PC-3 (cell line): ENCODE measurements around the gene CFHR2. TPM values are rescaled to one million over a fixed set of nuclear protein-coding genes. Genes with fewer than 3 reads are reported as not detected.
A peak's percentile ranks its signal among the peaks of the same experiment; 100 is the strongest.

Source experiments
- ATAC-seq: fragments of 200-7000 bp; cut with Tn5 transposase; 2 replicates; pipeline ENCODE4 v1.9.1; 2020; ENCODE audit warnings: mild to moderate bottlenecking, moderate library complexity
- BruUV-seq: library from RNA; stranded (reverse); fragments of 400-500 nt; replicated peaks from 2 replicates; lab custom pipeline; 2021; lab: Mats Ljungman, UMichigan
- CTCF ChIA-PET: fragments of 300-600 bp; sonication (Branson Sonifier 250); formaldehyde crosslinking; loops from one replicate; lab custom pipeline; 2022; ENCODE audit warnings: antibody characterized with exemption; lab: Charles Lee
- POLR2A ChIA-PET: fragments of 300-600 bp; sonication (Branson Sonifier 250); formaldehyde crosslinking; loops from one replicate; lab custom pipeline; 2022; ENCODE audit warnings: antibody characterized with exemption; ENCODE audit not compliant: unreplicated experiment; lab: Charles Lee
- DNase-seq: peaks from one replicate; pipeline ENCODE4 v3.0.0-alpha.2; 2015
- H2AFZ ChIP-seq: fragments of 300-600 bp; sonication (generic); 2 replicates; pipeline ENCODE4 v1.6.0; 2016; ENCODE audit warnings: antibody characterized with exemption, low read length
- H3F3A ChIP-seq: fragments of 300-600 bp; sonication (generic); one replicate; pipeline ENCODE4 v1.6.0; 2017; ENCODE audit warnings: antibody characterized with exemption, low read length, control low read depth, mild to moderate bottlenecking; ENCODE audit not compliant: unreplicated experiment
- H3K27ac ChIP-seq: fragments of 300-600 bp; sonication (generic); 2 replicates; pipeline ENCODE4 v1.5.1; 2016; ENCODE audit warnings: mild to moderate bottlenecking, low read length
- H3K27me3 ChIP-seq: fragments of 300-600 bp; sonication (generic); 2 replicates; pipeline ENCODE4 v1.6.1; 2016; ENCODE audit warnings: low read length, mixed read lengths
- H3K36me3 ChIP-seq: fragments of 300-600 bp; sonication (generic); 2 replicates; pipeline ENCODE4 v1.6.1; 2016; ENCODE audit warnings: low read depth, mixed run types, low read length, mixed read lengths
- H3K4me1 ChIP-seq: fragments of 300-600 bp; sonication (generic); 2 replicates; pipeline ENCODE4 v1.5.1; 2016; ENCODE audit warnings: low read length; ENCODE audit not compliant: insufficient read depth
- H3K4me2 ChIP-seq: fragments of 300-600 bp; sonication (generic); 2 replicates; pipeline ENCODE4 v1.6.0; 2016; ENCODE audit warnings: low read length
- H3K4me3 ChIP-seq: fragments of 300-600 bp; sonication (generic); 2 replicates; pipeline ENCODE4 v1.5.1; 2016; ENCODE audit warnings: mild to moderate bottlenecking, low read length, mixed read lengths
- H3K79me2 ChIP-seq: fragments of 300-600 bp; sonication (generic); 2 replicates; pipeline ENCODE4 v1.6.1; 2017; ENCODE audit warnings: low read length, mixed read lengths
- H3K9ac ChIP-seq: fragments of 300-600 bp; sonication (generic); 2 replicates; pipeline ENCODE4 v1.6.0; 2016; ENCODE audit warnings: mild to moderate bottlenecking, low read length
- H3K9me2 ChIP-seq: fragments of 300-600 bp; sonication (generic); replicated peaks from 2 replicates; pipeline ENCODE4 v1.6.1; 2016; ENCODE audit warnings: mixed run types, low read length, mixed read lengths
- H3K9me3 ChIP-seq: fragments of 300-600 bp; sonication (generic); 2 replicates; pipeline ENCODE4 v1.6.1; 2016; ENCODE audit warnings: low read length, mixed read lengths
- H4K20me1 ChIP-seq: fragments of 300-600 bp; sonication (generic); 2 replicates; pipeline ENCODE4 v1.6.1; 2016; ENCODE audit warnings: low read length, mixed read lengths
- CTCF ChIP-seq: fragments of 300-600 bp; sonication (generic); conservative IDR thresholded peaks from 2 replicates; pipeline ENCODE4 v1.5.1; 2017; ENCODE audit warnings: antibody characterized with exemption, low read depth, mild to moderate bottlenecking, low read length
- EZH2 ChIP-seq: fragments of 300-600 bp; sonication (generic); IDR thresholded peaks from one replicate; pipeline ENCODE4 v1.6.1; 2017; ENCODE audit warnings: antibody characterized with exemption, mild to moderate bottlenecking, low read length; ENCODE audit not compliant: unreplicated experiment
- EZH2phosphoT487 ChIP-seq: fragments of 300-600 bp; sonication (generic); IDR thresholded peaks from 2 replicates; pipeline ENCODE4 v1.6.1; 2018; ENCODE audit warnings: mild to moderate bottlenecking, antibody characterized with exemption, low read length, borderline replicate concordance
- intact Hi-C: fragments of 100-400 bp; cut with micrococcal nuclease; formaldehyde crosslinking; loops from 2 replicates; pipeline ENCODE4 v1.9.0; 2023
- total RNA-seq: library from RNA; depleted of rRNA; stranded (reverse); fragments of >200 nt; gene quantifications from 2 replicates; pipeline ENCODE4 v1.2.3, GENCODE V29; 2014

Gene CFHR2
- total RNA-seq, 1 experiment from 2014 or later: not detected

- ATAC-seq: no peak
- POLR2A ChIA-PET: no interaction called here
These were observed 50.4 kb downstream of the CFHR2 start for GRCh38 chr1:196993916-196994315.

GRCh38 chr1:196997423-196997822 lies 53.9 kb downstream of the CFHR2 start:
- no peaks in the 10 kb centered on the region for H3K79me2 ChIP-seq
- no peak overlapping the region for H3K9ac ChIP-seq
- TF ChIP-seq CTCF (no peak), EZH2phosphoT487 (no peak), EZH2 (no peak)
- DNase-seq: peak; percentile 11
- no peak overlapping the region for H3K4me3 ChIP-seq
- H4K20me1 ChIP-seq: no peaks in the 10 kb centered on the region
- H3K4me2 ChIP-seq: no peak overlapping the region
- no peak for ATAC-seq
- no peak overlapping the region for H2AFZ ChIP-seq
- H3K27me3 ChIP-seq: no peaks in the 10 kb centered on the region
- intact Hi-C loops: no loop called here
- H3K4me1 ChIP-seq: no peaks in the 10 kb centered on the region
- H3F3A ChIP-seq: no peaks in the 10 kb centered on the region
- no peaks in the 10 kb centered on the region for H3K9me3 ChIP-seq
- CTCF ChIA-PET: no interaction called here
- BruUV-seq: no TSS peak
- no peak overlapping the region for H3K27ac ChIP-seq
- no peaks in the 10 kb centered on the region for H3K36me3 ChIP-seq
- H3K9me2 ChIP-seq: no peaks in the 10 kb centered on the region
- POLR2A ChIA-PET: no interaction called here

More at GRCh38 chr1:196993916-196994315, 50.4 kb downstream of the CFHR2 start:
- intact Hi-C loops: no loop called here
- TF ChIP-seq EZH2 (no peak), CTCF (no peak), EZH2phosphoT487 (no peak)
- Histone ChIP-seq H2AFZ (no peak overlapping the region), H3K9me2 (no peaks in the 10 kb centered on the region), H4K20me1 (no peaks in the 10 kb centered on the region), H3K4me3 (no peak overlapping the region), H3K9ac (no peak overlapping the region), H3K4me1 (no peaks in the 10 kb centered on the region), H3K9me3 (no peaks in the 10 kb centered on the region), H3K27ac (no peak overlapping the region), H3K36me3 (no peaks in the 10 kb centered on the region), H3K27me3 (no peaks in the 10 kb centered on the region), H3K79me2 (no peaks in the 10 kb centered on the region), H3K4me2 (no peak overlapping the region), H3F3A (no peaks in the 10 kb centered on the region)
- CTCF ChIA-PET: no interaction called here
- BruUV-seq: no TSS peak
- DNase-seq: no peak

DNA sequence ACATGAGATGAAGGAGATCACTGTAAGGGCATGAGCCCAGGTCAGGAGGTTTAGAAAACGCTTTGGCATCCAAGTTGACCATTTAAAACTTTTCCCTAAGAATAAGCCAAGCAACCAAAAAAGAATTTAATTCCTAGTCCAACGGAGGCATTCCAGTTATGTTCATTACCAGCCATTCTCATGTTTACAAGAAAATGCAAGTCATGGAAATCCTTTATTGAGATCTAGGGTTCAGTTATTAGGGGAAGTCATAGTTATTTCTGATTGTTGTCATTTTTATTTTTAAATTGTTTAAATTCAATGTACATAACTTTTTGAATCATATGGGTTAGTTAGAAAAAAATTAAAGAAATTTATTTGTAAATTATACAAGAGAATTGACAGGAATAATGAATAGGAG lies 58.3 kb downstream of the CFHR2 start:
- no TSS peak for BruUV-seq
- no peak overlapping the region for H3K4me3 ChIP-seq
- intact Hi-C loops: no loop called here
- no peaks in the 10 kb centered on the region for H3K9me2 ChIP-seq
- POLR2A ChIA-PET: no interaction called here
- no peaks in the 10 kb centered on the region for H3K4me1 ChIP-seq
- no peaks in the 10 kb centered on the region for H3K79me2 ChIP-seq
- no peaks in the 10 kb centered on the region for H3K9me3 ChIP-seq
- no peak overlapping the region for H3K4me2 ChIP-seq
- H3K27me3 ChIP-seq: no peaks in the 10 kb centered on the region
- no peak for TF ChIP-seq CTCF
- TF ChIP-seq EZH2phosphoT487: no peak
- no peak for TF ChIP-seq EZH2
- H3F3A ChIP-seq: no peaks in the 10 kb centered on the region
- CTCF ChIA-PET: no interaction called here
- no peaks in the 10 kb centered on the region for H3K36me3 ChIP-seq
- DNase-seq (no peak), ATAC-seq (no peak)
- no peaks in the 10 kb centered on the region for H4K20me1 ChIP-seq
- no peak overlapping the region for H2AFZ ChIP-seq
- H3K27ac ChIP-seq: no peak overlapping the region
- H3K9ac ChIP-seq: no peak overlapping the region
